Sigmoid colon (tissue), 7 donors: ENCODE measurements around the gene ARHGAP28. TPM values are rescaled to one million over a fixed set of nuclear protein-coding genes. Genes with fewer than 3 reads are reported as not detected.
A peak's percentile ranks its signal among the peaks of the same experiment; 100 is the strongest.

Experiments used
- DNase-seq: peaks from one replicate; pipeline ENCODE4 v3.0.0-alpha.2; 2019
- H3K27ac ChIP-seq, 4 donors: fragments of 200-600 bp; sonication (generic); one replicate each; pipeline ENCODE4 v1.5.1; 2016 to 2019; ENCODE audit warnings: mild to moderate bottlenecking in 1 of 4
- H3K27me3 ChIP-seq, 3 donors: fragments of 200-600 bp; sonication (generic); one replicate each; pipeline ENCODE4 v1.5.1; 2019; ENCODE audit warnings: mild to moderate bottlenecking in 1 of 3
- H3K36me3 ChIP-seq, 4 donors: fragments of 200-600 bp; sonication (generic); one replicate each; pipeline ENCODE4 v1.5.1; 2016 to 2019
- H3K4me1 ChIP-seq, 4 donors: fragments of 200-600 bp; sonication (generic); one replicate each; pipeline ENCODE4 v1.5.1; 2017 to 2019
- H3K4me3 ChIP-seq, 4 donors: fragments of 200-600 bp; sonication (generic); one replicate each; pipeline ENCODE4 v1.5.1; 2017 to 2019; ENCODE audit warnings: mild to moderate bottlenecking in 2 of 4, moderate library complexity in 1 of 4
- H3K9me3 ChIP-seq, 4 donors: fragments of 200-600 bp in 3 of 4; sonication (generic) in 3 of 4; one replicate each; pipeline versions ENCODE4 v1.5.1 to v1.6.1; 2013 to 2019
- EP300 ChIP-seq, 4 donors: sonication (generic); formaldehyde crosslinking; IDR thresholded peaks; one replicate each; pipeline ENCODE4 v1.6.1; 2017; ENCODE audit warnings: antibody characterized with exemption in 4 of 4
- POLR2A ChIP-seq, 2 donors: fragments of 450-650 bp; IDR thresholded peaks; one replicate each; pipeline ENCODE4 v1.6.1; 2016; ENCODE audit warnings: antibody characterized with exemption in 2 of 2, mild to moderate bottlenecking in 2 of 2, moderate library complexity in 2 of 2
- POLR2AphosphoS5 ChIP-seq, 4 donors: sonication (generic); formaldehyde crosslinking; IDR thresholded peaks; one replicate each; pipeline ENCODE4 v1.6.1; 2017; ENCODE audit warnings: antibody characterized with exemption in 4 of 4
- WGBS, 2 donors: extraction: QIAGEN DNeasy Blood & Tissue Kit; methylation state at CpG; one replicate each; pipeline ENCODE4 v1.1.7; 2013; 5-methylcytosine and 5-hydroxymethylcytosine counted together
- intact Hi-C: fragments of 100-400 bp; cut with DNase I; formaldehyde crosslinking; loops from one replicate; pipeline ENCODE4 v1.15.1; 2023
- polyA plus RNA-seq, 3 donors: library from polyadenylated mRNA; stranded (reverse); fragments of 200-250 nt; gene quantifications; one replicate each; pipeline ENCODE4 v1.2.3, GENCODE V29; 2013
- total RNA-seq, 4 donors: library from RNA; depleted of rRNA; stranded (reverse); fragments of >200 nt; gene quantifications; one replicate each; pipeline ENCODE4 v1.1.0, GENCODE V29; 2016
- TF ChIP-seq, protein P1 (sequence below), 4 experiments: fragments of 450-650 bp in 3 of 4; fragments of 200-600 bp in 1 of 4; IDR thresholded peaks; one replicate each; pipeline ENCODE4 v1.5.1; 2016 to 2019; ENCODE audit warnings: antibody characterized with exemption in 4 of 4, mild to moderate bottlenecking in 3 of 4, moderate library complexity in 2 of 4
- donor health status: healthy with polysubstance abuse.
- donor health status: Bipolar disorder and iron deficiency.
- donor health status: healthy.

Gene ARHGAP28, protein sequence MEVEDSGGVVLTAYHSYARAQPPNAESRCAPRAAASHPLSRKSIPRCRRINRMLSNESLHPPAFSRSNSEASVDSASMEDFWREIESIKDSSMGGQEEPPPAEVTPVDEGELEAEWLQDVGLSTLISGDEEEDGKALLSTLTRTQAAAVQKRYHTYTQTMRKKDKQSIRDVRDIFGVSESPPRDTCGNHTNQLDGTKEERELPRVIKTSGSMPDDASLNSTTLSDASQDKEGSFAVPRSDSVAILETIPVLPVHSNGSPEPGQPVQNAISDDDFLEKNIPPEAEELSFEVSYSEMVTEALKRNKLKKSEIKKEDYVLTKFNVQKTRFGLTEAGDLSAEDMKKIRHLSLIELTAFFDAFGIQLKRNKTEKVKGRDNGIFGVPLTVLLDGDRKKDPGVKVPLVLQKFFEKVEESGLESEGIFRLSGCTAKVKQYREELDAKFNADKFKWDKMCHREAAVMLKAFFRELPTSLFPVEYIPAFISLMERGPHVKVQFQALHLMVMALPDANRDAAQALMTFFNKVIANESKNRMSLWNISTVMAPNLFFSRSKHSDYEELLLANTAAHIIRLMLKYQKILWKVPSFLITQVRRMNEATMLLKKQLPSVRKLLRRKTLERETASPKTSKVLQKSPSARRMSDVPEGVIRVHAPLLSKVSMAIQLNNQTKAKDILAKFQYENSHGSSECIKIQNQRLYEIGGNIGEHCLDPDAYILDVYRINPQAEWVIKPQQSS
- 10 to 100 TPM in 1 of 4 donors, 1 to 10 TPM in 3; 4.3 to 13.2 (median 9.0) TPM for total RNA-seq
- 1 to 10 TPM in 2 of 3 donors, under 1 TPM in 1; 0.23 to 2.4 (median 1.0) TPM for polyA plus RNA-seq

DNA sequence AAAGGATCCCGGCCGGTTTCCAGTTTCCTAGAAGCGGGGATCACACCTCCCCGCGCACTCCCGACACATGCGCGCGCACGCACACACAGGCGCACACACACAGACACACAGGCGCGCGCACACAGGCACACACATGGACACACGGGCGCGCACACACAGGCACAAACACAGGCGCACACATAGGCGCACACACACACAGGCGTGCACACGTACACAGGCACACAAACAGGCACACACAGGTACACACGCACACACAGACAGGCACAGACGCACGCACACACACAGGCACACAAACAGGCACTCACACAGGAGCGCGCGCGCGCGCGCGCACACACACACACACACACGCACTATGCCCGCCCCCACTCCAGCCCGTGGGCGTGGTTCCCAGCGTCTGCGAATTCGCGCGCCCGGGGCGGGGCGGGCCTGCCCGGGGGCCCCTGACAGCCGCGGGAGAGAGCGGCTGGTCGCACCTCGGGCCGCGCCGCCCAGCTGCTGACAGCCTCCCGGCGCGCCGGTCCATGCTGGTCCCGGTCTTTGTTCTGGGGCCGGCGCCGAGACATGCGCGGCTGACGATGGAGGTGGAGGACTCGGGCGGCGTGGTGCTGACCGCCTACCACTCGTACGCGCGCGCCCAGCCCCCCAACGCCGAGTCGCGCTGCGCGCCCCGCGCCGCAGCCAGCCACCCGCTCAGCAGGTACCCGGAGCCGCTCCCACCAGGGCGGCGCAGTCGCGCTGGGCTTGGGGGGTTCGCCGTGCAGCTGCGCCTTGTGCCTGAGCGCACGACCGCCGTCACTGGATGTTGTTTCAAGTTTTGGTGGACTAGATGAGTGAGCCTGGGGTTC, at the start of gene ARHGAP28:
TSS of gene ARHGAP28 (plus strand) at position 470 of the 845 bp plus-strand sequence. CDS start at position 576, 106 bp downstream.
- H3K4me3 ChIP-seq, result peak within 1 kb of the TSS; percentile 47 to 78 (median 60)
- DNase-seq, result peak; percentile 89
- H3K9me3 ChIP-seq, result no peaks in the 10 kb centered on the region
- H3K4me1 ChIP-seq, result peaks cover 0 to 9% (median 4%) of the 10 kb centered on the region in 4 donors
- WGBS, 2 donors, result 1% methylated on average over 96 of the region's 96 CpGs
- H3K27ac ChIP-seq, result peak within 1 kb of the TSS; percentile 77 to 88 (median 82)
- TF ChIP-seq POLR2AphosphoS5 (IDR thresholded peaks at IDR 0.05) (peak in 3 of 4 donors; percentile 6 to 66 (median 46)), POLR2A (IDR thresholded peaks at IDR 0.05) (no peak)
- intact Hi-C loops, result loop anchor here (5.0 kb wide), 2 partner anchors 158 to 187 kb away; no protein-coding TSS in a partner anchor
- no peaks in the 10 kb centered on the region for H3K27me3 ChIP-seq
- H3K36me3 ChIP-seq, result no peaks in the 10 kb centered on the region

DNA sequence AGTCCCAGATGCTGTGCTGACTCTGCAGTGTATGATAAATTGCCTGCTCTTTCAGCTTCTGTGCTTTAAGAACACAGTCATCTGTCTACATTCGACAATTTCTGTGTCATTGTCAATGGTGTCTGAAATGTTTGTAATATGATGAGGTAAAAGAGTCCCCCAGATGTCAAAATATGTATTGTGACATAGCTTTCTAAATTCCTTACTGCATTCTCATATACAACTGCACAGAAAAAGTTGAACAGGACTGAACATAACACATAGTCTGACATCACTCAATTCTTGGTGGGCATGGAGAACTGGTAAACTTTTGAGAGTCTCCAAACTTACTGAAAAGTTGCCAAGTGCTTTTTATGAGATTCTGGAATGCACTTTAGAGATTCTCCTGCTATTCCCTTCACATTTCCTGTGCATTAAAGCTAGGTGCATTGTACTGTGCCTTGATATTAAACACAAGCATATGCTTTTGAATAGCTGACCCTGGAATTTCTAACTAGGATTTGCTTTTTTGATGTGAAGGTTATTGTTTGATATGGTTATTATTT, 48.1 kb upstream of the ARHGAP28 start:
- Histone ChIP-seq H3K36me3 (no peaks in the 10 kb centered on the region), H3K27me3 (no peaks in the 10 kb centered on the region), H3K4me3 (no peak overlapping the region), H3K9me3 (no peaks in the 10 kb centered on the region), H3K4me1 (peaks cover 0 to 14% (median 12%) of the 10 kb centered on the region in 4 donors), H3K27ac (no peak overlapping the region)
- no peak for TF ChIP-seq POLR2A (IDR thresholded peaks at IDR 0.05)
- TF ChIP-seq, protein P1, sequence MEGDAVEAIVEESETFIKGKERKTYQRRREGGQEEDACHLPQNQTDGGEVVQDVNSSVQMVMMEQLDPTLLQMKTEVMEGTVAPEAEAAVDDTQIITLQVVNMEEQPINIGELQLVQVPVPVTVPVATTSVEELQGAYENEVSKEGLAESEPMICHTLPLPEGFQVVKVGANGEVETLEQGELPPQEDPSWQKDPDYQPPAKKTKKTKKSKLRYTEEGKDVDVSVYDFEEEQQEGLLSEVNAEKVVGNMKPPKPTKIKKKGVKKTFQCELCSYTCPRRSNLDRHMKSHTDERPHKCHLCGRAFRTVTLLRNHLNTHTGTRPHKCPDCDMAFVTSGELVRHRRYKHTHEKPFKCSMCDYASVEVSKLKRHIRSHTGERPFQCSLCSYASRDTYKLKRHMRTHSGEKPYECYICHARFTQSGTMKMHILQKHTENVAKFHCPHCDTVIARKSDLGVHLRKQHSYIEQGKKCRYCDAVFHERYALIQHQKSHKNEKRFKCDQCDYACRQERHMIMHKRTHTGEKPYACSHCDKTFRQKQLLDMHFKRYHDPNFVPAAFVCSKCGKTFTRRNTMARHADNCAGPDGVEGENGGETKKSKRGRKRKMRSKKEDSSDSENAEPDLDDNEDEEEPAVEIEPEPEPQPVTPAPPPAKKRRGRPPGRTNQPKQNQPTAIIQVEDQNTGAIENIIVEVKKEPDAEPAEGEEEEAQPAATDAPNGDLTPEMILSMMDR (IDR thresholded peaks at IDR 0.05), result no peak
- no peak for TF ChIP-seq EP300 (IDR thresholded peaks at IDR 0.05)
- no peak for TF ChIP-seq POLR2AphosphoS5 (IDR thresholded peaks at IDR 0.05)
- no peak for DNase-seq
- 67 to 70% methylated on average over 1 of the region's 1 CpG for WGBS, 2 donors
- intact Hi-C loops, result no loop called here

DNA sequence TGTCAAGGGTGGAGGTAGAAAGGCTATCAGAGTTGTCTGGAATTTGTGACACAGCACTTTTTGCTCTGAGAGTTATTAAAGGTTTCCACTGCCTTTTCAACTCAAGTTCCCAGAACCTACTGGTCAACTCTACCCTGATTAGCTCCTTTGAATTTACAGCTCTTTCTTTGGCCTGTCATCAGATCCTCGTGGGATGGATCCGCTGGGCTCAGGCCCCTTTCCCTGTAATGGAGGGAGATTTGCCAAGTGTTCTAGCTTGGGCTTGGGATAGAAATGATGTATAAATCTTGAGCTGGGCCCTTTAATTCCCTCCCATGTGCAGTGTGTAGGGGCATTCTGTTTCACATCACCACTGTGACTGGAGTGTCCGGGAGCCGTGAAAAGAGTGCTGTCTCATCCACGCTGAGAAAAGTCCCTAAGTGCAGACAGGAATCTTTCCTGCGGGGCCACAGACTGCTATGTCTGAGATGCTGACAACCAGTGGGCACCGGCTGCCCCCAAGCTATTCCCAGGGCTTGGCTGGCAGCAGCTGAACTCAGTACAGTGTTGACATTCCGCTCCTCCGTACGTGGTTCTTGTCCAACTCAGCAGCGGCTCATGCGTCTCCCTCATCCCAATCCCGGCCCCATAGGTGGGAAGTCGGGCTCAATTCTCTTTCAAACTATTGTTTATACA, 46.9 kb upstream of the ARHGAP28 start:
- H3K27ac ChIP-seq, result peak overlapping the region in 3 of 4 donors; percentile 59 to 70 (median 65)
- TF ChIP-seq EP300 (IDR thresholded peaks at IDR 0.05) (no peak), POLR2AphosphoS5 (IDR thresholded peaks at IDR 0.05) (no peak), POLR2A (IDR thresholded peaks at IDR 0.05) (no peak)
- TF ChIP-seq, protein P1 (IDR thresholded peaks at IDR 0.05), result no peak
- intact Hi-C loops, result no loop called here
- peak overlapping the region in 3 of 4 donors; percentile 21 to 31 (median 27) for H3K4me3 ChIP-seq
- H3K36me3 ChIP-seq, result no peaks in the 10 kb centered on the region
- 56 to 67% methylated on average over 14 of the region's 14 CpGs for WGBS, 2 donors
- DNase-seq, result peak; percentile 64
- no peaks in the 10 kb centered on the region for H3K9me3 ChIP-seq
- peaks cover 0 to 14% (median 12%) of the 10 kb centered on the region in 4 donors for H3K4me1 ChIP-seq
- no peaks in the 10 kb centered on the region for H3K27me3 ChIP-seq

DNA sequence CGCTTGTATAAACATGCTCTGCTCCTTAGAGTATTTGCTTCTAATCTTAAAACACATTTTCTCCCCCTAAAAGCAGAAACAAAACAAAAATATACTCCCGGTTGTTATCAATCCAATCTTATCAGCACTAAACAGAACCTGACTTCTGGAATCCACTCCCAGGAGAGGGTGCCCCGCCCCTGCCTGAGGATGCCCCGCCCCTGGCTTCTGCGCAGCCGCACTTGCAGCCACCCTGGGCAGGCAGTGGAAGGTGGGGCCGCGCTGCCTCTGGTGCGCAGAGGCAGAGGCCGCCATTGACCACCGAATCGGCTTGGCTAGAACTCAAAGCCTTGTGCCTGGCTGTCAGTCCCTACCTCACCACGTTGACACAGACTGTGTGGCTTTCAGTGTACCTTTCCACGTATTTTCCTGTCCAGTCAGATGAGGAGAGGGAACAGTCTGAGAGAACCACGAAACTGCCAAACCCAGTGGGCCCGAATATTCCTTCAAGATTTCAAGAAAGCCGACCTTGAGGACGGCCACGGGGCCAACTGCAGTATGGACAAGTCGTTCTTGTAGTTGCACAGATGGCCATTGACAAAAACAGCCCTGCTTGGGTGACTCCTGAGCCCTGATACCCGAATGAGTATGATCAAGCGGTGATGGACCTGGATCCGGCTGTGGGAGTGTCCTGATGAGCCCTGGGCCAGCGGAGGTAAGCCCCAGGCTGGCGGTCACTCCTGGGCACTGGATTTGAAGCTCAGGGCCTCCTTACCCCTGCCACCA, 46.2 kb upstream of the ARHGAP28 start:
- Histone ChIP-seq H3K27ac (peak overlapping the region in 3 of 4 donors; percentile 59 to 70 (median 65)), H3K4me1 (peaks cover 0 to 14% (median 12%) of the 10 kb centered on the region in 4 donors), H3K36me3 (no peaks in the 10 kb centered on the region), H3K9me3 (no peaks in the 10 kb centered on the region), H3K27me3 (no peaks in the 10 kb centered on the region), H3K4me3 (peak overlapping the region in 3 of 4 donors; percentile 21 to 31 (median 27))
- 75 to 80% methylated on average over 25 of the region's 25 CpGs for WGBS, 2 donors
- peak; percentile 57 for DNase-seq
- TF ChIP-seq EP300 (IDR thresholded peaks at IDR 0.05) (no peak), POLR2A (IDR thresholded peaks at IDR 0.05) (no peak), POLR2AphosphoS5 (IDR thresholded peaks at IDR 0.05) (no peak)
- TF ChIP-seq, protein P1 (IDR thresholded peaks at IDR 0.05), result no peak
- intact Hi-C loops, result no loop called here
